Naive thymus-derived CD4-positive, alpha-beta T cell (primary cell): ENCODE results near the gene TGFB2. TPM values are rescaled to one million over a fixed set of nuclear protein-coding genes. Genes with fewer than 3 reads are reported as not detected.
A peak's percentile ranks its signal among the peaks of the same experiment; 100 is the strongest.

Experiments
- ATAC-seq: fragments of 150-1000 bp; cut with Tn5 transposase; 2 replicates; pipeline ENCODE4 v1.10.0; 2021; ENCODE audit warnings: mild to moderate bottlenecking, moderate library complexity
- CTCF ChIA-PET: fragments of 350-600 bp; sonication (Branson Sonifier 250); formaldehyde crosslinking; loops from one replicate; lab custom pipeline; 2021; ENCODE audit warnings: antibody characterized with exemption; lab: Charles Lee
- POLR2A ChIA-PET: fragments of 350-600 bp; sonication (Branson Sonifier 250); formaldehyde crosslinking; loops from one replicate; lab custom pipeline; 2021; ENCODE audit warnings: antibody characterized with exemption, inconsistent platforms; lab: Charles Lee
- DNase-seq, 9 donors: peaks; one replicate each; pipeline versions ENCODE4 v3.0.0 to v3.0.0-alpha.2; 2020 to 2022; ENCODE audit warnings: mixed read lengths in 1 of 9
- H3K27ac ChIP-seq: one replicate; pipeline ENCODE4 v1.7.0; 2013; ENCODE audit warnings: mild to moderate bottlenecking, low read depth, low read length, moderate library complexity
- H3K27me3 ChIP-seq, 2 donors: one replicate each; pipeline ENCODE4 v1.7.0; 2013; ENCODE audit warnings: low read length in 2 of 2, mild to moderate bottlenecking in 2 of 2, moderate library complexity in 2 of 2; ENCODE audit not compliant: control insufficient read depth in 2 of 2, insufficient read depth in 2 of 2
- H3K36me3 ChIP-seq, 3 experiments: 1 replicate in 2 of 3; 2 replicates in 1 of 3; pipeline ENCODE4 v1.7.0; 2013; ENCODE audit warnings: low read length in 3 of 3, mild to moderate bottlenecking in 3 of 3, moderate library complexity in 1 of 3; ENCODE audit not compliant: insufficient read depth in 3 of 3, control insufficient read depth in 2 of 3
- H3K4me1 ChIP-seq, 2 donors: one replicate each; pipeline ENCODE4 v1.7.0; 2013; ENCODE audit warnings: low read length in 2 of 2, mild to moderate bottlenecking in 2 of 2, moderate library complexity in 1 of 2; ENCODE audit not compliant: control insufficient read depth in 2 of 2, insufficient read depth in 2 of 2
- H3K4me3 ChIP-seq: 2 replicates; pipeline ENCODE4 v1.7.0; 2013; ENCODE audit warnings: mild to moderate bottlenecking, low read length
- H3K9me3 ChIP-seq, 3 experiments: 1 replicate in 2 of 3; 2 replicates in 1 of 3; pipeline ENCODE4 v1.7.0; 2013; ENCODE audit warnings: low read length in 3 of 3; ENCODE audit not compliant: control insufficient read depth in 2 of 3
- H3K27ac Mint-ChIP-seq, 9 donors: one replicate each; pipeline ENCODE4 v1.8.0; 2020 to 2022; ENCODE audit warnings: mixed read lengths in 9 of 9, mild to moderate bottlenecking in 8 of 9, moderate library complexity in 5 of 9, inconsistent platforms in 2 of 9
- H3K27me3 Mint-ChIP-seq, 5 donors: one replicate each; pipeline ENCODE4 v1.8.0; 2021 to 2022; ENCODE audit warnings: mixed read lengths in 5 of 5, mild to moderate bottlenecking in 1 of 5
- H3K36me3 Mint-ChIP-seq, 5 donors: one replicate each; pipeline ENCODE4 v1.8.0; 2020 to 2022; ENCODE audit warnings: mixed read lengths in 5 of 5, mild to moderate bottlenecking in 3 of 5, inconsistent platforms in 1 of 5
- H3K4me1 Mint-ChIP-seq, 7 donors: one replicate each; pipeline ENCODE4 v1.8.0; 2020 to 2022; ENCODE audit warnings: mixed read lengths in 7 of 7, mild to moderate bottlenecking in 3 of 7, inconsistent platforms in 1 of 7
- H3K4me3 Mint-ChIP-seq, 10 donors: one replicate each; pipeline ENCODE4 v1.8.0; 2020 to 2022; ENCODE audit warnings: mild to moderate bottlenecking in 10 of 10, mixed read lengths in 10 of 10, moderate library complexity in 6 of 10, inconsistent platforms in 2 of 10
- H3K9me3 Mint-ChIP-seq, 11 donors: one replicate each; pipeline ENCODE4 v1.8.0; 2020 to 2022; ENCODE audit warnings: mixed read lengths in 11 of 11, mild to moderate bottlenecking in 4 of 11, inconsistent platforms in 1 of 11, moderate library complexity in 1 of 11
- intact Hi-C, 2 donors: fragments of 100-400 bp; cut with micrococcal nuclease; formaldehyde crosslinking; loops; one replicate each; pipeline ENCODE4 v1.15.1; 2023
- polyA plus RNA-seq, 2 donors: library from polyadenylated mRNA; unstranded; fragments of 300-500 nt; fragmentation: Illumina TruSeq; gene quantifications; one replicate each; pipeline ENCODE4 v1.2.3, GENCODE V29; 2021
- total RNA-seq, 6 experiments: library from RNA in 5 of 6; stranded (reverse) in 5 of 6; gene quantifications; 1 replicate in 5 of 6; 2 replicates in 1 of 6; pipeline ENCODE4 v1.2.3 and lab custom pipeline; 2021 to 2026

The TGFB2 gene
- total and polyA plus RNA-seq, 7 experiments from 2014 or later = not detected

DNA sequence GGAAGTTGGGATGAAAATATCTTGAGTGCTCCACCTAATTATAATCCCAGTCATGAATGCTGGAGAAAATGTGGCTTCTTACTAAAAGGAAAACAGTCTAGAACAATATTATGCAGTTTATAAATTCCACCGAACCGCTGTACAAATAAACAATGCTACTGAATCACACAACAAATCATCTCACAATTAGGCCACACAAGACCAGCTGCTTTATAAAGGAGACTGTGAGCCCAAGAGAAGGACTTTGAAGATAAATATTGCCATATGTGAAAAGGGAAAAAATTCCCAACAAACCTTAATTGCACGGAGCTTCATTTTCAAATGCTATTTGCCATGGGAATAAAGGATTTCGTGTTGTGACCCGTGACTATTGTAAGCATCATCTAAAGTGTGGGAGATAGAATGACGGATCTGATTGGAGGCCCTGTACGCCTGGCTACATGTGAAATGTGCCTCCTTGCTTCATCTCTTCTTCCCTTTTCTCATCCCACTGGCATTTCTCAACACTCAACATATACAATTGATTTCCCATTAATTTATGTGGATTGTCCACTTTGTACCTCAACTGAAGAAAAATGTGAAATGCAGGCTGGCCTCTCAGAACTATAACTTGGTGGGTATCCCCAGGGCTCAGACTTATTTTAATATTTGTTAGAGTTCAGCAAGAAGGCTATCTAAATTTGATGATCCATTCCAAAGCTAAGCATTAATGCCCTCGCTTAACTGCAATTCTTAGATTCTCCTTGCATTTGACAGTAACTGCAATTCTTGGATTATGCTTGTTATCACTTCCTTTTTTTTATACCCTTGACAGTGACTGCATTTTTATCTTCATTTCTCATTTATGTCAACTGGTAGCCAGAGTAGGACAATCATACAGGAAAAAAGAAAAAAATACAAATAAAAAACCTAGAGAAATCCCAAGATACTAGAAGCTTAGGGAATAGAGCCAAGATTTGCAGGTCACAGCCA is 122.3 kb downstream of the TGFB2 start:
- DNase-seq (no peak), ATAC-seq (no peak)
- ChIA-PET POLR2A (no interaction called here), CTCF (no interaction called here)
- Mint-ChIP-seq H3K9me3 (peaks cover 0 to 2% (median 0%) of the 10 kb centered on the region in 11 donors), H3K27ac (no peak overlapping the region), H3K27me3 (peaks cover 0 to 7% (median 0%) of the 10 kb centered on the region in 5 donors), H3K4me1 (no peaks in the 10 kb centered on the region), H3K36me3 (no peaks in the 10 kb centered on the region), H3K4me3 (no peak overlapping the region)
- Histone ChIP-seq H3K27me3 (no peaks in the 10 kb centered on the region), H3K4me3 (no peak overlapping the region), H3K36me3 (no peaks in the 10 kb centered on the region), H3K4me1 (no peaks in the 10 kb centered on the region), H3K9me3 (no peaks in the 10 kb centered on the region), H3K27ac (no peak overlapping the region)
- intact Hi-C loops = no loop called here

DNA sequence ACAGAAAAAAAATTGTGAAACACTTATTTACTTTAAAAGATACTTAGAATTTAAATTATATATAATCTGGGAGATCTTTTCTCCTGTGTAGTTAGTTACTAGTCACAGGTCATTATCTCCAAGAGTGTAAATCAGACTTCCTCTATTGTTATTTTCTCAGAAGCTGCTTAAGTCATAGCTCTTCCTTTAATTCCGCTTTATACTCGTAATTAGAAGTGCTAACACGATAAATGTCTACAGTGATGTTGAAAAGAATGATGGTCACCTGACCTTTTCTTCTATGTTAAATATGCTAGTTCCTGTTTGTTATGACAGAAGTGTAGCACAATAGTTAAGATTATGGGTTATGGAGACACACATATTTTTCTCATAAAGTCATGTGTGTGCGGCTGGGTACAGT is 123.6 kb downstream of the TGFB2 start:
- no peak overlapping the region for H3K4me3 Mint-ChIP-seq
- POLR2A ChIA-PET = no interaction called here

DNA sequence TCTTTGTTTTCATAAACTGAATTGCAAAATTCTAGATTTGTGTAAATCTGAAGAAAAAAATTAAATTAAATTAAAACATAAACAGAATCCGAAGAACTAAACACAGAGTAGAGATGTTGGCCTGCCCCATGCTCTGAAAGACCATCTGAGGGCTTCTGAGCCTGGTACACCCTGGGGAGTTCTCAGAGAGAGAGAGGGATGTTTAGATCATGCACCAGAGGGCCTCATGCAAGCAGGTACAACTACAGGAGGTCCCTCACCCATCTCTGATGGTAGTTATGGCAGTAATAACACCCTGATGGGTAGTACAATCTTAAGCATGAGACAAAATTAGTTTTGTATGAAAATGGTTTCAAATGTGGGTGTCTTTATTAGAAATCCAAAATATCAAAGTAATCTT is 127.7 kb downstream of the TGFB2 start:
- intact Hi-C loops = no loop called here
- ATAC-seq = no peak
- H3K36me3 Mint-ChIP-seq = no peaks in the 10 kb centered on the region
- DNase-seq = no peak
- H3K4me1 Mint-ChIP-seq = peaks cover 0 to 16% (median 9%) of the 10 kb centered on the region in 7 donors
- H3K36me3 ChIP-seq = no peaks in the 10 kb centered on the region
- no peaks in the 10 kb centered on the region for H3K9me3 ChIP-seq
- no peak overlapping the region for H3K27ac ChIP-seq
- H3K27me3 ChIP-seq = no peaks in the 10 kb centered on the region
- no peaks in the 10 kb centered on the region for H3K4me1 ChIP-seq
- H3K27me3 Mint-ChIP-seq = peaks cover 0 to 16% (median 5%) of the 10 kb centered on the region in 5 donors
- POLR2A ChIA-PET = no interaction called here
- no peak overlapping the region for H3K4me3 ChIP-seq
- no peak overlapping the region for H3K27ac Mint-ChIP-seq
- no peak overlapping the region for H3K4me3 Mint-ChIP-seq
- H3K9me3 Mint-ChIP-seq = no peaks in the 10 kb centered on the region
- CTCF ChIA-PET = no interaction called here

More for the DNA sequence above, 123.6 kb downstream of the TGFB2 start:
- DNase-seq = no peak
- Mint-ChIP-seq H3K27ac (no peak overlapping the region), H3K36me3 (no peaks in the 10 kb centered on the region), H3K9me3 (peaks cover 0 to 2% (median 0%) of the 10 kb centered on the region in 11 donors), H3K27me3 (peaks cover 0 to 7% (median 0%) of the 10 kb centered on the region in 5 donors), H3K4me1 (peaks cover 0 to 7% (median 0%) of the 10 kb centered on the region in 7 donors)
- H3K4me1 ChIP-seq = no peaks in the 10 kb centered on the region
- no peaks in the 10 kb centered on the region for H3K36me3 ChIP-seq
- H3K27me3 ChIP-seq = no peaks in the 10 kb centered on the region
- no peak overlapping the region for H3K27ac ChIP-seq
- no peak overlapping the region for H3K4me3 ChIP-seq
- no peaks in the 10 kb centered on the region for H3K9me3 ChIP-seq
- intact Hi-C loops = loop anchor here in 1 of 2 donors (1.0 kb wide), 1 partner anchor 34 kb away; no protein-coding TSS in a partner anchor
- CTCF ChIA-PET = no interaction called here
- peak; percentile 58 for ATAC-seq

DNA sequence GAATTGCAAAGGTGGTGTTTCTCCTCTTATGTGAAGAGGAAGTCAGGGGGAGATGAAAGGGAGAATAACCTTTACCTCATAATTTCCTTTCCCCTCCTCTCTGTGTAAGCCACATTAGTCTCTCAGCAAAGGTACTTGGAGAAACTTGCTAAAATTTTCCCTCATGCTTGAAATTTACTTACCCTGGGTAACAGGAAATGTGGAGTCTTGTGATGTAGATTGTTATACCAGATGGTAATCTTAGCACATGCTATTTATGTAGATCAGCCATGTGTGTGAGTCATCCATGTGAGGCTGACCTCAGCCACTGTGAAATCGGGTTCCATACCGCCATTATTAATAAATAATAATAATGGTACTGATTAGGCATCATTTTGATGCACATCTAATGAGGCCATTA is 128.4 kb downstream of the TGFB2 start:
- no peak for DNase-seq

DNA sequence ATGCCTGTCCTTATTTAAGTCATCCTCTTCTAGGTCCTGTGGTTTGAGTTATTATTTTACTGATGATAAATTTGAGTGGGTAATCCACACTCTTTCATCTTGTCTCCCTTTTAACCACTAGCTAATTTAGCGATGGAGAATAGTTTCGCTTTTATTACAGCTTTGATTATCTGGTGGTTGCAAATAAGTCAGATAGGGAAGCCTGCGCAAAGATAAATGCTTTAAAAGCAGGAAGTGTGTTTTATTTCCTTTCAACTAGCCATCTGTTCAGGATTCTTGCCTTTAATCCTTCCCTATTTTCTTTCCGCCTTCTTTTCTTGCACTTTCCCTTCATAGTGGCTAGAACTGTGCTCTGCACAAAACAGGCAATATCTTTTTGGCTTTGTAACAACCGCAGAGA is 129.0 kb downstream of the TGFB2 start:
- Mint-ChIP-seq H3K27ac (no peak overlapping the region), H3K9me3 (no peaks in the 10 kb centered on the region), H3K36me3 (no peaks in the 10 kb centered on the region), H3K27me3 (peaks cover 0 to 16% (median 9%) of the 10 kb centered on the region in 5 donors), H3K4me1 (peaks cover 0 to 16% (median 9%) of the 10 kb centered on the region in 7 donors), H3K4me3 (peak overlapping the region in 4 of 10 donors; percentile 6 to 32 (median 20))
- Histone ChIP-seq H3K27me3 (no peaks in the 10 kb centered on the region), H3K4me3 (no peak overlapping the region), H3K9me3 (no peaks in the 10 kb centered on the region), H3K27ac (no peak overlapping the region), H3K4me1 (no peaks in the 10 kb centered on the region), H3K36me3 (no peaks in the 10 kb centered on the region)
- ChIA-PET CTCF (interaction anchor here (0.7 kb wide), 1 partner anchor 1182 kb away, joined by 3 read pairs; no protein-coding TSS in a partner anchor), POLR2A (no interaction called here)
- no peak for DNase-seq
- ATAC-seq = no peak
- intact Hi-C loops = no loop called here

More for the DNA sequence above, 128.4 kb downstream of the TGFB2 start:
- H3K9me3 ChIP-seq = no peaks in the 10 kb centered on the region
- H3K4me1 ChIP-seq = no peaks in the 10 kb centered on the region
- H3K27ac Mint-ChIP-seq = no peak overlapping the region
- intact Hi-C loops = no loop called here
- peak; percentile 52 for ATAC-seq
- no peak overlapping the region for H3K4me3 ChIP-seq
- no peaks in the 10 kb centered on the region for H3K36me3 ChIP-seq
- H3K9me3 Mint-ChIP-seq = no peaks in the 10 kb centered on the region
- no peaks in the 10 kb centered on the region for H3K27me3 ChIP-seq
- ChIA-PET POLR2A (no interaction called here), CTCF (no interaction called here)
- no peak overlapping the region for H3K27ac ChIP-seq
- no peak overlapping the region for H3K4me3 Mint-ChIP-seq
- H3K4me1 Mint-ChIP-seq = peaks cover 0 to 16% (median 9%) of the 10 kb centered on the region in 7 donors
- no peaks in the 10 kb centered on the region for H3K36me3 Mint-ChIP-seq
- peaks cover 0 to 16% (median 8%) of the 10 kb centered on the region in 5 donors for H3K27me3 Mint-ChIP-seq

DNA sequence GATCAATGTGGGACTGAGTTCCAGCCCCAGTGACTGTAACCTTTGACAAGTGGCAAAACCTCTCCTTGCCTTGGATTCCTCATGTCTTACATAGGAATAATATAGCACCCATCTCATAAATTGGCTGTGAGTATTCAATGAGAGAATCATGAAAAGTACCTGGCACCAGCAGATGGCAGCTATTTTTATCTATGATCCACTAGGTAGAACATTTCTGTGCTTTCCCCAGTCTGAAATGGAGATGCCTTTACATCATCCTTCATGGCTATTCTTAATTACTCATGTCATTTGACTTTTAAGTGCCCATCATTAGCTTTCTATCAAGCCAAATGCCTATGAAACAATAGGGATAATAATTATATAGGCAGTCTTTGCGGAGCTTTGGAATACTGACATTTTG is 130.1 kb downstream of the TGFB2 start:
- no peak for DNase-seq
- no peak overlapping the region for H3K27ac ChIP-seq
- H3K4me1 ChIP-seq = no peaks in the 10 kb centered on the region
- H3K36me3 Mint-ChIP-seq = no peaks in the 10 kb centered on the region
- H3K27me3 ChIP-seq = no peaks in the 10 kb centered on the region
- peaks cover 0 to 2% (median 0%) of the 10 kb centered on the region in 11 donors for H3K9me3 Mint-ChIP-seq
- no peaks in the 10 kb centered on the region for H3K9me3 ChIP-seq
- H3K36me3 ChIP-seq = no peaks in the 10 kb centered on the region
- no peak overlapping the region for H3K4me3 Mint-ChIP-seq
- H3K4me1 Mint-ChIP-seq = peaks cover 0 to 16% (median 9%) of the 10 kb centered on the region in 7 donors
- no peak for ATAC-seq
- no peak overlapping the region for H3K27ac Mint-ChIP-seq
- intact Hi-C loops = no loop called here
- ChIA-PET POLR2A (no interaction called here), CTCF (no interaction called here)
- H3K27me3 Mint-ChIP-seq = peaks cover 0 to 24% (median 9%) of the 10 kb centered on the region in 5 donors
- H3K4me3 ChIP-seq = no peak overlapping the region
